ENCODE data around the gene ANO4. TPM values are rescaled to one million over a fixed set of nuclear protein-coding genes. Genes with fewer than 3 reads are reported as not detected.

Gene ANO4
- polyA plus RNA-seq, 1 donor (not counting 4 experiments of a cell fraction or from before 2014, with no cell fraction given) = 18.1 TPM

- Histone ChIP-seq H3K9me3 (ENCODE audit: control insufficient read depth, low read depth, low read length) (no peaks in the 10 kb centered on the region), H3K4me1 (ENCODE audit: control insufficient read depth, extremely low read depth, insufficient read depth, low read length) (no peaks in the 10 kb centered on the region), H3K36me3 (ENCODE audit: control insufficient read depth in 2 of 2, extremely low read depth in 1 of 2, insufficient read depth in 2 of 2, low read length in 2 of 2) (peaks cover 0 to 9% of the 10 kb centered on the region in 2 experiments), H3K4me3 (ENCODE audit: control insufficient read depth in 2 of 3, extremely low read depth in 1 of 3, insufficient read depth in 2 of 3, low read depth in 1 of 3, low read length in 3 of 3) (no peak overlapping the region), H2AFZ (ENCODE audit: control insufficient read depth, low read length) (no peak overlapping the region), H3K9me1 (ENCODE audit: control insufficient read depth, extremely low read depth, insufficient read depth, low read length) (no peaks in the 10 kb centered on the region), H3K4me2 (ENCODE audit: control insufficient read depth, extremely low read depth, insufficient read depth, low read depth, low read length) (no peak overlapping the region), H3K27me3 (ENCODE audit: control insufficient read depth, extremely low read depth, insufficient read depth, low read length) (no peaks in the 10 kb centered on the region), H3K27ac (ENCODE audit: control insufficient read depth, insufficient read depth, low read length) (no peak overlapping the region), H4K20me1 (ENCODE audit: control insufficient read depth, extremely low read depth, insufficient read depth, low read length) (no peaks in the 10 kb centered on the region), H3K9ac (ENCODE audit: control insufficient read depth, extremely low read depth, insufficient read depth, low read length) (no peak overlapping the region), H3K79me2 (ENCODE audit: control insufficient read depth, insufficient read depth, low read length) (no peaks in the 10 kb centered on the region)
- no peak for DNase-seq (ENCODE audit: low read depth, low spot score)
- TF ChIP-seq, protein P1, sequence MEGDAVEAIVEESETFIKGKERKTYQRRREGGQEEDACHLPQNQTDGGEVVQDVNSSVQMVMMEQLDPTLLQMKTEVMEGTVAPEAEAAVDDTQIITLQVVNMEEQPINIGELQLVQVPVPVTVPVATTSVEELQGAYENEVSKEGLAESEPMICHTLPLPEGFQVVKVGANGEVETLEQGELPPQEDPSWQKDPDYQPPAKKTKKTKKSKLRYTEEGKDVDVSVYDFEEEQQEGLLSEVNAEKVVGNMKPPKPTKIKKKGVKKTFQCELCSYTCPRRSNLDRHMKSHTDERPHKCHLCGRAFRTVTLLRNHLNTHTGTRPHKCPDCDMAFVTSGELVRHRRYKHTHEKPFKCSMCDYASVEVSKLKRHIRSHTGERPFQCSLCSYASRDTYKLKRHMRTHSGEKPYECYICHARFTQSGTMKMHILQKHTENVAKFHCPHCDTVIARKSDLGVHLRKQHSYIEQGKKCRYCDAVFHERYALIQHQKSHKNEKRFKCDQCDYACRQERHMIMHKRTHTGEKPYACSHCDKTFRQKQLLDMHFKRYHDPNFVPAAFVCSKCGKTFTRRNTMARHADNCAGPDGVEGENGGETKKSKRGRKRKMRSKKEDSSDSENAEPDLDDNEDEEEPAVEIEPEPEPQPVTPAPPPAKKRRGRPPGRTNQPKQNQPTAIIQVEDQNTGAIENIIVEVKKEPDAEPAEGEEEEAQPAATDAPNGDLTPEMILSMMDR (optimal IDR thresholded peaks at IDR 0.05 in 1 of 3, IDR thresholded peaks at IDR 0.05 in 1 of 3, conservative IDR thresholded peaks at IDR 0.05 in 1 of 3; ENCODE audit: extremely low read depth in 1 of 3, insufficient read depth in 2 of 3, low read length in 3 of 3) = no peak
- no peak for TF ChIP-seq EZH2 (IDR thresholded peaks at IDR 0.05; ENCODE audit: low read length)
- FAIRE-seq = no peak
- dilution Hi-C loops (cut with MboI; ENCODE audit: extremely low pct_ligation_motif_present, low sequenced_read_pairs) = no loop called here
Observed at GRCh38 chr12:100899301-100899700, 104.7 kb downstream of the ANO4 start.

GRCh38 chr12:100900808-100901207 lies 106.2 kb downstream of the ANO4 start:
- no peak overlapping the region for H3K4me2 ChIP-seq (ENCODE audit: control insufficient read depth, extremely low read depth, insufficient read depth, low read depth, low read length)
- H3K4me1 ChIP-seq (ENCODE audit: control insufficient read depth, extremely low read depth, insufficient read depth, low read length) = no peaks in the 10 kb centered on the region
- no peak overlapping the region for H3K9ac ChIP-seq (ENCODE audit: control insufficient read depth, extremely low read depth, insufficient read depth, low read length)
- H3K79me2 ChIP-seq (ENCODE audit: control insufficient read depth, insufficient read depth, low read length) = no peaks in the 10 kb centered on the region
- dilution Hi-C loops (cut with MboI; ENCODE audit: extremely low pct_ligation_motif_present, low sequenced_read_pairs) = no loop called here
- H3K4me3 ChIP-seq (ENCODE audit: control insufficient read depth in 2 of 3, extremely low read depth in 1 of 3, insufficient read depth in 2 of 3, low read depth in 1 of 3, low read length in 3 of 3) = no peak overlapping the region
- FAIRE-seq (no peak), DNase-seq (ENCODE audit: low read depth, low spot score) (no peak)
- H3K9me1 ChIP-seq (ENCODE audit: control insufficient read depth, extremely low read depth, insufficient read depth, low read length) = no peaks in the 10 kb centered on the region
- TF ChIP-seq EZH2 (IDR thresholded peaks at IDR 0.05; ENCODE audit: low read length) = no peak
- H3K36me3 ChIP-seq (ENCODE audit: control insufficient read depth in 2 of 2, extremely low read depth in 1 of 2, insufficient read depth in 2 of 2, low read length in 2 of 2) = peaks cover 0 to 9% of the 10 kb centered on the region in 2 experiments
- no peaks in the 10 kb centered on the region for H3K9me3 ChIP-seq (ENCODE audit: control insufficient read depth, low read depth, low read length)
- no peaks in the 10 kb centered on the region for H4K20me1 ChIP-seq (ENCODE audit: control insufficient read depth, extremely low read depth, insufficient read depth, low read length)
- H2AFZ ChIP-seq (ENCODE audit: control insufficient read depth, low read length) = no peak overlapping the region
- H3K27me3 ChIP-seq (ENCODE audit: control insufficient read depth, extremely low read depth, insufficient read depth, low read length) = no peaks in the 10 kb centered on the region
- no peak overlapping the region for H3K27ac ChIP-seq (ENCODE audit: control insufficient read depth, insufficient read depth, low read length)

GRCh38 chr12:100901266-100901665 lies 106.7 kb downstream of the ANO4 start:
- FAIRE-seq = no peak
- DNase-seq (ENCODE audit: low read depth, low spot score) = no peak

More at GRCh38 chr12:100901266-100901665, 106.7 kb downstream of the ANO4 start:
- Histone ChIP-seq H3K4me1 (ENCODE audit: control insufficient read depth, extremely low read depth, insufficient read depth, low read length) (no peaks in the 10 kb centered on the region), H2AFZ (ENCODE audit: control insufficient read depth, low read length) (no peak overlapping the region), H3K79me2 (ENCODE audit: control insufficient read depth, insufficient read depth, low read length) (no peaks in the 10 kb centered on the region), H3K27me3 (ENCODE audit: control insufficient read depth, extremely low read depth, insufficient read depth, low read length) (no peaks in the 10 kb centered on the region), H3K9me1 (ENCODE audit: control insufficient read depth, extremely low read depth, insufficient read depth, low read length) (no peaks in the 10 kb centered on the region), H3K9me3 (ENCODE audit: control insufficient read depth, low read depth, low read length) (no peaks in the 10 kb centered on the region), H3K27ac (ENCODE audit: control insufficient read depth, insufficient read depth, low read length) (no peak overlapping the region), H3K9ac (ENCODE audit: control insufficient read depth, extremely low read depth, insufficient read depth, low read length) (no peak overlapping the region), H3K4me3 (ENCODE audit: control insufficient read depth in 2 of 3, extremely low read depth in 1 of 3, insufficient read depth in 2 of 3, low read depth in 1 of 3, low read length in 3 of 3) (no peak overlapping the region), H3K36me3 (ENCODE audit: control insufficient read depth in 2 of 2, extremely low read depth in 1 of 2, insufficient read depth in 2 of 2, low read length in 2 of 2) (peaks cover 0 to 9% of the 10 kb centered on the region in 2 experiments), H4K20me1 (ENCODE audit: control insufficient read depth, extremely low read depth, insufficient read depth, low read length) (no peaks in the 10 kb centered on the region), H3K4me2 (ENCODE audit: control insufficient read depth, extremely low read depth, insufficient read depth, low read depth, low read length) (no peak overlapping the region)
- dilution Hi-C loops (cut with MboI; ENCODE audit: extremely low pct_ligation_motif_present, low sequenced_read_pairs) = no loop called here
- TF ChIP-seq EZH2 (IDR thresholded peaks at IDR 0.05; ENCODE audit: low read length) = no peak
- TF ChIP-seq, protein P1 (optimal IDR thresholded peaks at IDR 0.05 in 1 of 3, IDR thresholded peaks at IDR 0.05 in 1 of 3, conservative IDR thresholded peaks at IDR 0.05 in 1 of 3; ENCODE audit: extremely low read depth in 1 of 3, insufficient read depth in 2 of 3, low read length in 3 of 3) = no peak

All from keratinocyte (primary cell).